Sigmoid colon (tissue), 4 donors: ENCODE measurements around the gene PXK.

Experiments used
- POLR2A ChIP-seq, 2 donors: fragments of 450-650 bp; IDR thresholded peaks; one replicate each; pipeline ENCODE4 v1.6.1; 2016; ENCODE audit warnings: antibody characterized with exemption in 2 of 2, mild to moderate bottlenecking in 2 of 2, moderate library complexity in 2 of 2
- POLR2AphosphoS5 ChIP-seq, 4 donors: sonication (generic); formaldehyde crosslinking; IDR thresholded peaks; one replicate each; pipeline ENCODE4 v1.6.1; 2017; ENCODE audit warnings: antibody characterized with exemption in 4 of 4
- TF ChIP-seq, protein P1 (sequence below), 4 experiments: fragments of 450-650 bp in 3 of 4; fragments of 200-600 bp in 1 of 4; IDR thresholded peaks; one replicate each; pipeline ENCODE4 v1.5.1; 2016 to 2019; ENCODE audit warnings: antibody characterized with exemption in 4 of 4, mild to moderate bottlenecking in 3 of 4, moderate library complexity in 2 of 4

DNA sequence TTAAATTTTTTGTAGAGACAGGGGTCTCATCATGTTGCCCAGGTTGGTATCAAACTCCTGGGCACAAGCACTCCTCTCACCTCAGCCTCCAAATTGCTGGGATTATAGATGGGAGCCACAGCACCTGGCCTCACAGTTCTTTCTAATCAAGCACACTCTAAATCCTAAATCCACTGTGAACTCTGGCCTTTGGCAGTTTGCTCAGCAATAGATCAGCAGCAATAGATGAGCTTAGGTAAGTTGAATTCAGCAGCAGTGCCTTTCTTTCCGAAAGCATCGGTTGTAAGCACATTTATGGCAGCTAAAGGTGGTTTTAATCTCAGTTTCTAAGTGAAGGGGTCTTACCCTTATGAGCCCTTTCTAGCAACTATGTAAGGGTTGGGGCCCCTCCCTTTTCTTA lies 84.4 kb downstream of the PXK start:
- TF ChIP-seq, protein P1, sequence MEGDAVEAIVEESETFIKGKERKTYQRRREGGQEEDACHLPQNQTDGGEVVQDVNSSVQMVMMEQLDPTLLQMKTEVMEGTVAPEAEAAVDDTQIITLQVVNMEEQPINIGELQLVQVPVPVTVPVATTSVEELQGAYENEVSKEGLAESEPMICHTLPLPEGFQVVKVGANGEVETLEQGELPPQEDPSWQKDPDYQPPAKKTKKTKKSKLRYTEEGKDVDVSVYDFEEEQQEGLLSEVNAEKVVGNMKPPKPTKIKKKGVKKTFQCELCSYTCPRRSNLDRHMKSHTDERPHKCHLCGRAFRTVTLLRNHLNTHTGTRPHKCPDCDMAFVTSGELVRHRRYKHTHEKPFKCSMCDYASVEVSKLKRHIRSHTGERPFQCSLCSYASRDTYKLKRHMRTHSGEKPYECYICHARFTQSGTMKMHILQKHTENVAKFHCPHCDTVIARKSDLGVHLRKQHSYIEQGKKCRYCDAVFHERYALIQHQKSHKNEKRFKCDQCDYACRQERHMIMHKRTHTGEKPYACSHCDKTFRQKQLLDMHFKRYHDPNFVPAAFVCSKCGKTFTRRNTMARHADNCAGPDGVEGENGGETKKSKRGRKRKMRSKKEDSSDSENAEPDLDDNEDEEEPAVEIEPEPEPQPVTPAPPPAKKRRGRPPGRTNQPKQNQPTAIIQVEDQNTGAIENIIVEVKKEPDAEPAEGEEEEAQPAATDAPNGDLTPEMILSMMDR (IDR thresholded peaks at IDR 0.05), result no peak
- TF ChIP-seq POLR2AphosphoS5 (IDR thresholded peaks at IDR 0.05), result no peak
- TF ChIP-seq POLR2A (IDR thresholded peaks at IDR 0.05), result no peak
